Right lobe of liver (tissue), 4 donors: Measurements from ENCODE around the gene FER.

Experiments used
- POLR2A ChIP-seq: fragments of 450-650 bp; IDR thresholded peaks from one replicate; pipeline ENCODE4 v1.6.1; 2017; ENCODE audit warnings: antibody characterized with exemption, mild to moderate bottlenecking
- TF ChIP-seq, protein P1 (sequence below), 4 donors: fragments of 200-600 bp in 3 of 4; fragments of 450-650 bp in 1 of 4; IDR thresholded peaks; one replicate each; pipeline versions ENCODE4 v1.5.1 to v1.8.0; 2016 to 2022; ENCODE audit warnings: antibody characterized with exemption in 4 of 4, mild to moderate bottlenecking in 2 of 4
- donor health status: DM: no; HTN: no; CAD: no.
- donor health status: DM: no; HTN: no; CAD: no.
- donor health status: DM: no; HTN: yes; CAD: no.

DNA sequence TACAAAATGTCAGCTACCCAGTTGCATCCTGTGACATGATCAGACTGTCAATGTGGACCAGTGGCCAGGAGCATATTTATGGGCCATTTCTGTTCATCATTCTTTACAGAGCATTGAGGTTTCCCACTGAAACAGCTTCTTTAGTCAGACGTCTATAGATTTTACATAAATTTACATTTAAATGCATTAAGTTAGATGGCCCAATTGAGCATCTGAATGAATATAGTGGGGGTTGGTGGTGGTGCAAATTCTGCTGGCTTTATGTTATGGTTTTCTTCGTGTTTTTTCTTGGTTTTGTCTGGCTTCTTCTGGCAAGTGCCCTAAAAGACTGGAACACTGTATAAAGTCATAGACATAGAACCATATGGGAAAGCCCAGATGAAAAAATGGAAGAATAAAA, 448.0 kb downstream of the FER start:
- TF ChIP-seq, protein P1, sequence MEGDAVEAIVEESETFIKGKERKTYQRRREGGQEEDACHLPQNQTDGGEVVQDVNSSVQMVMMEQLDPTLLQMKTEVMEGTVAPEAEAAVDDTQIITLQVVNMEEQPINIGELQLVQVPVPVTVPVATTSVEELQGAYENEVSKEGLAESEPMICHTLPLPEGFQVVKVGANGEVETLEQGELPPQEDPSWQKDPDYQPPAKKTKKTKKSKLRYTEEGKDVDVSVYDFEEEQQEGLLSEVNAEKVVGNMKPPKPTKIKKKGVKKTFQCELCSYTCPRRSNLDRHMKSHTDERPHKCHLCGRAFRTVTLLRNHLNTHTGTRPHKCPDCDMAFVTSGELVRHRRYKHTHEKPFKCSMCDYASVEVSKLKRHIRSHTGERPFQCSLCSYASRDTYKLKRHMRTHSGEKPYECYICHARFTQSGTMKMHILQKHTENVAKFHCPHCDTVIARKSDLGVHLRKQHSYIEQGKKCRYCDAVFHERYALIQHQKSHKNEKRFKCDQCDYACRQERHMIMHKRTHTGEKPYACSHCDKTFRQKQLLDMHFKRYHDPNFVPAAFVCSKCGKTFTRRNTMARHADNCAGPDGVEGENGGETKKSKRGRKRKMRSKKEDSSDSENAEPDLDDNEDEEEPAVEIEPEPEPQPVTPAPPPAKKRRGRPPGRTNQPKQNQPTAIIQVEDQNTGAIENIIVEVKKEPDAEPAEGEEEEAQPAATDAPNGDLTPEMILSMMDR (IDR thresholded peaks at IDR 0.05) = no peak
- no peak for TF ChIP-seq POLR2A
